ENCODE results near the gene KLHL13. TPM values are rescaled to one million over a fixed set of nuclear protein-coding genes. Genes with fewer than 3 reads are reported as not detected.

KLHL13 gene
- total RNA-seq, 4 donors from 2014 or later, result 1.2 to 5.2 (median 2.0) TPM

DNA sequence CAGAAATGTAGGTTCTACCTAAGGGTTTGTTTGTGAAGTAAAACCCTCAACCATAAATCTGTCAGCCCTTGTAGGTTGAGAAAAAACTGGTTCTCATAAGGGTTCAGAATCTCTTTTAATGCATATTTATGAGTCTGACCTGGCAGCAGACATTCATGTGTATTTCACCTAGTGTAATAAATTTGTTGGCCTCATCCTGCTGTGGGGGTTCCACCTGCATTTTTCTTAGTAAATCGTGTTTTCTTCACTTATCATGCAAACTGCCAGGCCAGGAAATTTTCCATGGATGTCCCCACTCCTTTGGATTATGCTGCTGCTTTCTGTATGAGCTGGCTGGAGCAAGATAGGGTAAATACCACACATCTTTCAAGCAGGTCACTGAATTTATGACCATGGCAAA lies 42.4 kb downstream of the KLHL13 start:
- ATAC-seq (ENCODE audit: low FRiP score) (no peak), DNase-seq (ENCODE audit: low spot score) (no peak)
- TF ChIP-seq, protein P1, sequence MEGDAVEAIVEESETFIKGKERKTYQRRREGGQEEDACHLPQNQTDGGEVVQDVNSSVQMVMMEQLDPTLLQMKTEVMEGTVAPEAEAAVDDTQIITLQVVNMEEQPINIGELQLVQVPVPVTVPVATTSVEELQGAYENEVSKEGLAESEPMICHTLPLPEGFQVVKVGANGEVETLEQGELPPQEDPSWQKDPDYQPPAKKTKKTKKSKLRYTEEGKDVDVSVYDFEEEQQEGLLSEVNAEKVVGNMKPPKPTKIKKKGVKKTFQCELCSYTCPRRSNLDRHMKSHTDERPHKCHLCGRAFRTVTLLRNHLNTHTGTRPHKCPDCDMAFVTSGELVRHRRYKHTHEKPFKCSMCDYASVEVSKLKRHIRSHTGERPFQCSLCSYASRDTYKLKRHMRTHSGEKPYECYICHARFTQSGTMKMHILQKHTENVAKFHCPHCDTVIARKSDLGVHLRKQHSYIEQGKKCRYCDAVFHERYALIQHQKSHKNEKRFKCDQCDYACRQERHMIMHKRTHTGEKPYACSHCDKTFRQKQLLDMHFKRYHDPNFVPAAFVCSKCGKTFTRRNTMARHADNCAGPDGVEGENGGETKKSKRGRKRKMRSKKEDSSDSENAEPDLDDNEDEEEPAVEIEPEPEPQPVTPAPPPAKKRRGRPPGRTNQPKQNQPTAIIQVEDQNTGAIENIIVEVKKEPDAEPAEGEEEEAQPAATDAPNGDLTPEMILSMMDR (IDR thresholded peaks at IDR 0.05), result no peak

DNA sequence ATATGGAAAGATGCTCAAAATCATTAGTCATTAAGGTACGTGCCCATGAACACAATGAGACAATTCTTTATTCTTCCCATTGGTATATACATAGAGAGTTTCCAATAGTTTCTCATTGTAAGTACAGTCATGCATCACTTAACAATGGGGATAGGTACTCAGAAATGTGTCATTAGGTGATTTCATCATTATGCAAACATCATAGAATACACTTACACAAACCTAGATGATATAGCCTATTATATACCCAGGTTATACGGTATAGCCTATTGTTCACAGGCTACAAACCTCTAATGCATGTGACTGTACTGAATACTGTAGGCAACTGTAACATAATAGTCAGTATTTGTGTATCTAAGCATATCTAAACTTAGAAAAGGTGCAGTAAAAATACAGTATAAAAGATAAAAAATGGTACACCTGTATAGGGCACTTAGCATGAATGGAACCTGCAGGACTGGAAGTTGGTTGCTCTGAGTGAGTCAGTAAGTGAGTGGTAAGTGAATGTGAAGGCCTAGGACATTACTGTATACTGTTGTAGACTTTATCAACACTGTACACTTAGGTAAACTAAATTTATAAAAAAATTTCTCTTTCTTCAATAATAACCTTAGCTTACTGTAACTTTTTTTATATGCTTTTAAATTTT lies 49.6 kb downstream of the KLHL13 start:
- DNase-seq (ENCODE audit: low spot score), result no peak
- TF ChIP-seq, protein P1 (IDR thresholded peaks at IDR 0.05), result no peak
- no peak for ATAC-seq (ENCODE audit: low FRiP score)

DNA sequence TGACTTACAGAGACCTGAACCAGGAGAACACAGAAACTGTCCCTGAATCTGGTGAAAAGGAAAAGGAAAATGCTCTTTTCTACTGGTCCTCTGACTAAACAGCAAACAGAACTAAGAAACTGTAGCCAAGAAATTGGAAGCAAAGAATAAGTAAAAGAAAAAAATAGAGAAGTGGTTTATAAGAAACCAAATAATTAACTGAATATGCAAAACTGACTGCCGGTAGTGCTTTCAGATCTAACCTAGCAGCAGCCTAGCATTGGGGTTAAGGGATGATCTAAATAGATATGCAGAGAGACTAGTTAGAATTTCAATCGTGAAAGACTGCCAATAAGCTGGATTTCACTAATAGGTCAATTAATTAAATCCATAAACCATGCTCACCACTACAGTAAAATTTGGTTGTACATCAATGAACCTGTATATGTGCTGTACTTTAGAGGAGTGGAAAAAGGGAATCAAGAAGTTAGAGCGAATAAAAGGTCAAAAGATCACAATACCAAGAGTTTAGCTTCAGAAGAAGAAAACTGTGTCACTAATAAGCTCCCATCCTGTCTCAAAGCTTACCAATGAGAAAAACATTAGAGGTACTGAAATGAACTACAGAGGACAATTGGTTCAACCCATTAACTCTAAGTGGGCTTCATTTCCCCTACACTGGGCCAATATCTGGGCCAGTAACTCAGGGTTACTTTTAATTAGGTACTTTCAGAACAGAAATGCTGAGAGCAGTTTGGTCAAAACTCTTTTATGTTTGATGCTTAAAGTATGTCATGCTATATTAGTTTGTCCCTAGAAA lies 53.6 kb downstream of the KLHL13 start:
- no peak for DNase-seq (ENCODE audit: low spot score)
- TF ChIP-seq, protein P1 (IDR thresholded peaks at IDR 0.05), result no peak
- ATAC-seq (ENCODE audit: low FRiP score), result no peak

DNA sequence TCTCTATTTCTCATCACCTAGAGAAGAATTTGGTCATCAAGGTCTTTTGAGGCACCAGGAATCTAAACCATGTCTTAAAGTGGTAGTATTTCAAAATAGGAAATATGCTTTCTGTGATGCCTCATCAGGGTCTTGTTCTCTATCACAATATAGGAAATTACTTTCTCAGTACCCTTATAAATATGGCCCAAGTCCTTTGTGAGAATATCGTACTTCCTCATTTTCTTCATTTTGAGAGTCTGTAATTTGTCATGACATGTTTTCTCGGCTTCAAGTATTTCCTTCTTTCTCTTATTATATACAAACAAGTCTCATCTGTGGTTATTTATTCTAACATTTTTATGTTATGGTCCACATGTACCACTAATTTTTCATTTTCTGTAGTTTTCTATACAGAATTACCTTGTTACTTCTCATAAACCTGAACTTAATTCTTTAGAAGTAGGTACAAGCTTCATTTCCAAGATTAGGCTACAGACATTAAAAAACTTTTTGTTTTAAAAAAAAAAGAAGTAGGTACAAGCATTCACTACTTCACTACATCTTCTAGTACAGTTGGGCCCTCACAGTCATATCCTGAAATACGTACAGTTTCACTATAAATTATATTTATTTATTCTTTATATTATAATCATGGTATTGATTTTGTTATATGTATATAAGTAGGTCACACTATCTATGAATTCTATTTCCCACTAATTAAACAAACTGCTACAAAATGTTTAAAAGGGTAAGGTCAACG lies 54.4 kb downstream of the KLHL13 start:
- no peak for ATAC-seq (ENCODE audit: low FRiP score)
- no peak for DNase-seq (ENCODE audit: low spot score)
- TF ChIP-seq, protein P1 (IDR thresholded peaks at IDR 0.05), result no peak

DNA sequence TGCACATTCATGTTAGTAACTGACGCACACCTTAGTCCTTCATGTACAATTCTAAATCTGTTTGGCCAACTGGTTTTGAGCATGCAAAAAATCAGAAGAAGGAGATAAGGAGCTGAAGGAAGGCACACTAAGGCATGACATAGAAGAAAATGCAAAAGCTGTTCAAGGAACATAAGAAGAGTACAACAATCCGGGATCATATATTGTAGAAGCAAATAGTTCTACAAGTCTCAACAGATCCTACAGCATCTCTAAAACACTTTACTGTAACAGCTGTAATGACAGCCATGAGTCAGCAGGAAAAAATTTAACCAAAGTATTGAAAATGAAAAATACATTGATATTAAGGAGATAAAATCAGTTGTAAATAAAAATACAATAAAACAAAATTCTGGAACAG lies 57.7 kb downstream of the KLHL13 start:
- no peak for ATAC-seq (ENCODE audit: low FRiP score)
- TF ChIP-seq, protein P1 (IDR thresholded peaks at IDR 0.05), result no peak

DNA sequence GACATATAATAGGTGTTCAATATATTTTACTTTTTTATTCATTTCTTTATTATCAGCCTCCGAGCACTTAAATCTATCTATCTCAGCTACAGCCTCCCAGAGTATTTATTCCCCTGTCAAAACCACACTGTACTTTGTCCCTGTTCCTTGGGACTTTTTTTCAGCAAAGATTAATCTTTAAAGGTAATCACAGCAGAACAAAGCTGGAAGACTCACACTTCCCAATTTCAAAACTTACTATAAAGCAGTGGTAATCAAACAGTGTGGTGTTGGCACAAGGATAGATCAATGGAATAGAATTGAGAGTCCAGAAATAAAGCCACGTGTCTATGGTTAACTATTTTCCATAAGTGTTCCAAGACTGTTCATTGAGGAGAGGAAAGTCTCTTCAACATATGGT lies 59.7 kb downstream of the KLHL13 start:
- TF ChIP-seq, protein P1 (IDR thresholded peaks at IDR 0.05), result no peak
- no peak for ATAC-seq (ENCODE audit: low FRiP score)
- no peak for DNase-seq (ENCODE audit: low spot score)

More for the DNA sequence above, 57.7 kb downstream of the KLHL13 start:
- DNase-seq (ENCODE audit: low spot score), result no peak
